GM12892 (cell line): ENCODE measurements around the gene TMEM235.
A peak's percentile ranks its signal among the peaks of the same experiment; 100 is the strongest.

Experiments
- DNase-seq: peaks from one replicate; pipeline ENCODE4 v3.0.0; 2011; ENCODE audit not compliant: insufficient read length
- FAIRE-seq: peaks from 2 replicates; lab custom pipeline; 2011; peaks lifted over from hg19 to GRCh38; lab: Jason Lieb, UNC
- POLR2A ChIP-seq: IDR thresholded peaks from 2 replicates; pipeline ENCODE4 v1.6.1; 2011; ENCODE audit warnings: low read depth, low read length, control low read depth
- POLR2AphosphoS5 ChIP-seq: IDR thresholded peaks from 2 replicates; pipeline ENCODE4 v1.6.1; 2011; ENCODE audit warnings: low read depth, low read length, control low read depth
- TAF1 ChIP-seq: IDR thresholded peaks from 2 replicates; pipeline ENCODE4 v1.6.1; 2011; ENCODE audit warnings: low read depth, mild to moderate bottlenecking, control low read depth, low read length, borderline replicate concordance

TMEM235 gene

DNA sequence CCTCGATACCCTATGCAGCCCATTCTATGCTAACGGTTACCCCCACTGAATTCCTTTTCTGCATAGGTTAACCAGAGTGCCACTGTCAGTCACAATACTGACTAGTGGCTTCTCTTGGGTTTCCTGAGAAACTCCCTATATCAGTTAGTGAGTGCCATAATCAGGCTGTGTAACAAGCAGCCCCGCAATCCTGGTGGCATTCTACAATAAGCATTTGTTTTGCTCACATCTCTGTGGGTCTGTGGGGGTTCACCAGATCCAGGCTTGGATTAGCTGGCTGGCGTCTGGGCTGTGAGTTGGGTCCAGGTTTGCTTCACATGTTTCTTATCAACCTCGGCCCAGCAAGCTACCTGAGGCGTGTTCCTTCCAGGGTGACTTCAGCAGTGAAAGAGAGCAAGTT lies 42.4 kb downstream of the TMEM235 start:
- TF ChIP-seq POLR2AphosphoS5 (no peak), POLR2A (no peak), TAF1 (no peak)
- no peak for DNase-seq
- no peak for FAIRE-seq

DNA sequence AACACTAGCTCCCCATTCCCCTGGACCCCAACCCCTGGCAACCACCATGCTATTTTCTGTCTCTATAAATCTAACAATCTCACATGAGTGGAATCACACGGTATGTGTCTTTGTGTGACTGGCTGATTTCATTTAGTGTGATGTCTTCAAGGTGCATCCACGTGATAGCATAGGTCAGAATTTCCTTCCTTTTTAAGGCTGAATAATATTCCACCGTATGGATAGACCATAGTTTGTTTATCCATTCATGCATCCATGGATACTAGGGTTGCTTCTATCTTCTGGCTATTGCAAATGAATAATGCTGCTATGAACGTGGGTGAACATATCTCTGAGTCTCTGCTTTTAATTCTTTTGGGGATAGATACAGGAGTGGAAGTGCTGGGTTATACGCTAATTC lies 43.9 kb downstream of the TMEM235 start:
- no peak for FAIRE-seq
- no peak for DNase-seq
- no peak for TF ChIP-seq POLR2AphosphoS5
- no peak for TF ChIP-seq POLR2A
- no peak for TF ChIP-seq TAF1

DNA sequence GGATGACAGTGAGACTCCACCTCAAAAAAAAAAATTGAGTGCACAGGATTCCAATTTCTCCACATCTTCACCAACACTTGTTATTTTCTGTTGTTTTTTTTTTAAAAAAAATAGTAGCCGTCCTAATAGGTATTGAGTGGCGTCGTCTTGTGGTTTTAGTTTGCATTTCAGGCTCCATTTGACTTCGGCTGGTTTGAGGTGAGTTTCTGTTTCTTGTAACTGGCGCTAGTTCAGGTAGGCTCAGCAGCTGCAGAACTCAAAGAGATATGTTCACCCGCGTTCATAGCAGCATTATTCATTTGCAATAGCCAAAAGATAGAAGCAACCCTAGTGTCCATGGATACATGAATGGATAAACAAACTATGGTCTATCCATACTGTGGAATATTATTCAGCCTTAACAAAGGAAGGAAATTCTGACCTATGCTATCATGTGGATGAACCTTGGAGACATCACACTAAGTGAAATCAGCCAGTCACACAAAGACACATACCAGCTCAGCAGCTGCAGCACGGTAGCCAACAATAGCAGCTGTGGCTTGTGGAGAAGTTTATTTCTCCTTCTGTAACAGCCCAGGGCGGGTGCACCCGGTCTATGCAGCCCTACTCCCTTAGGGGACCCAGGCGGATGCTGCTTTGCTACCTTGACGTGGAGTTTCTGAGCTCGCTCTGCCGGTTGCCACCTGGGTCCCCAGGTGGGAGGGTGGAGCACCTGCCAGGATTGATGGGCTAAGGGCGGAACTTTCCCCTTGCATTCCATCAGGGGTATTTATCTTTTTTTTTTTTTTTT lies 44.9 kb downstream of the TMEM235 start:
- DNase-seq = no peak
- TF ChIP-seq POLR2AphosphoS5 (no peak), POLR2A (no peak), TAF1 (no peak)
- peak; percentile 14 for FAIRE-seq

GRCh38 chr17:78278139-78278741 lies 46.8 kb downstream of the TMEM235 start:
- TF ChIP-seq POLR2AphosphoS5 (no peak), POLR2A (no peak), TAF1 (no peak)
- DNase-seq (no peak), FAIRE-seq (no peak)

DNA sequence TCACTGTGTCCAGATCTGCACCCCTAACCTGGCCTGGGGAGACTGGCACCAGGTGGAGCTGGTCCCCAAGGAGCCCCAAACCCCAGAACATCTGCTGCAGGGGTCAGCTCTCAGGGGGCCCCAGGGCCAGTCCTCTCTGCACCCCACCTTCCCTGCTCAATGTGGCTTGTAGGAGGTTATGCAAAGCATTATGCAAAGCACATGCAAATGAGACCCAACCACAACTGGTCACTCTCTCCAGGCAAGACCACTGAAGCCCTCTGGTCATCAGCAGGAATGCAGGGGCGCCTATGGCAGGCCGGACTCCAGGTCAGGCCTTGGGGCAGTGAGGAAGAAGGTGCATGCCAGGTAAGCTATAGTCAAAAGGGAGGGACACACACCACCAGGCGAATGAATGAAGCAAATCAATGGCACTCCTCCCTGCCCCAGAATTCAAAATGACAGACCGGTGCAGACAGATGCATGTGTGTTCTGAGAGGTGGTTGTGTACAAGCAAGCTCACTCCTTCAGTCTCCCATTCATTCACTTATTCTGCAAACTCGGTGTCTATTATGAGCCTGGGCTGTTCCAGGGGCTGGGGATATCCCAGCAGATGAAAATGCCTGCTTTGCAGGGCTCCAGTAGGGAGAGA lies 48.0 kb downstream of the TMEM235 start:
- FAIRE-seq (no peak), DNase-seq (no peak)
- TF ChIP-seq TAF1 (no peak), POLR2A (no peak), POLR2AphosphoS5 (no peak)

DNA sequence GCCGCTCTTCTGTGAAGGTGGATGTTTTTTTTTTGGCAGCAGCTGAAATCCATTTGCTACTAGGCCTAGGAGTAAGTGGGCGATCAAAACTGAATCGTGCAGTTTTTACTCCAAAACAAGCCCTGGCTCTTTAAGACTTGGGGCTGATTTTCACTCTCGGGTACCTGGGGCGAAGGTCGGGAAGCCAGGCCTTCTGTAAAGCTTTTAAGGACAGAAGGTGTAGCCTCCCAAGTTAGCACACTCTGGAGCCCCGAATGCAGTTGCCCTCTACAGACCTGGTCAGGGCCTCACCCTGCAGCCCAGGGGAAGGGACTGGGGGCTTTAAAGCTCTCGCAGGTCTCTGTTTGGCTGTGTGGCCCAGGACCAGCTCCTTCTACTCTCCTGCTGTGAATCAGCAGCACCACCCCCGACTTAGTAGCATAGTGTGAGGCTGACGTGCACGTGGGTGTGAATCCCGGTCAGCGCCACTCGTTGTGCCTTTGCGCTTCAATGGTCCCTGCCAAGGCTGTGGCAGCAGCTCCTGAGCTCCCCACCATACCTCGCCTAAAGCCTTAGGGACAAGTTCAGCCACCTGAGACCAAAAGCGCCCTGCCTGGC lies 49.9 kb downstream of the TMEM235 start:
- DNase-seq = no peak
- no peak for FAIRE-seq
- TF ChIP-seq POLR2AphosphoS5 (no peak), TAF1 (no peak), POLR2A (no peak)

- no peak for TF ChIP-seq POLR2AphosphoS5
- no peak for TF ChIP-seq TAF1
- TF ChIP-seq POLR2A = no peak
- FAIRE-seq (no peak), DNase-seq (no peak)
Observed at GRCh38 chr17:78284146-78284545, 52.7 kb downstream of the TMEM235 start.

GRCh38 chr17:78289004-78289403 lies 57.6 kb downstream of the TMEM235 start:
- DNase-seq (no peak), FAIRE-seq (no peak)
- TF ChIP-seq POLR2AphosphoS5 (no peak), TAF1 (no peak), POLR2A (no peak)

DNA sequence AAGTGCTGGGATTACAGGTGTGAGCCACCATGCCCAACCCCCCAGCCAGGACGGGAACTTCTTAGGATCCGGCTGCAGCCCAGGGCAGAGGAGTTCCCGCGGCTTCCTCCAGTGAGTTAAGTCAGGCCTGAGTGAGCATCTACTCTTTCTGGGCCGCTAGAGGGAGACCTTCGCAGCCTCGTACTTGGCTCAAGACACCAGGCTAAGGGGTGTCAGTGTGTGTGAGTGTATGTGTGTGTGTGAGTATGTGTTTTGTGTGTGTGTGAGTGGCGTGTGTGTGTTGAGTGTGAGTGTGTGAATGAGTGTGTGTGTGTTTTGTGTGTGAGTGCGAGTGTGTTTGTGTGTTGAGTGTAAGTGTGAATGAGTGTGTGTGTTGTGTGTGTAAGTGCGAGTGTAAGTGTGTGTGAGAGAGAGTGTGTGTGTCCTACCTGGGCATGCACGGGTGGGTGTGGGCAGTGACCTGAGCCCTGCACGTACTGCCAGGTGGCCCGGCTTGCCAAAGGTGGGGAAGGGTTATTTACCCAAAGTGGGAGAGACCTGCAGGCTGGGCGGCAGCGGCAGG lies 58.5 kb downstream of the TMEM235 start:
- FAIRE-seq = peak; percentile 94

More for the DNA sequence above, 58.5 kb downstream of the TMEM235 start:
- DNase-seq = peak; percentile 66
- no peak for TF ChIP-seq POLR2A
- no peak for TF ChIP-seq POLR2AphosphoS5
- TF ChIP-seq TAF1 = no peak
